SK-N-SH (cell line): ENCODE data around the gene VGLL4.

Experiments
- FOSL2 ChIP-seq: IDR thresholded peaks from 2 replicates; pipeline ENCODE4 v1.4.0; 2012; ENCODE audit warnings: low read depth, mild to moderate bottlenecking, moderate library complexity, borderline replicate concordance
- GATA2 ChIP-seq: sonication (generic); formaldehyde crosslinking; IDR thresholded peaks from 2 replicates; pipeline ENCODE4 v1.5.0; 2020; ENCODE audit warnings: mild to moderate bottlenecking, missing genetic modification reagents
- MXI1 ChIP-seq: IDR thresholded peaks from 2 replicates; pipeline ENCODE4 v1.6.1; 2012; ENCODE audit warnings: mild to moderate bottlenecking, low read depth, low read length, improper control_type of control experiment
- NRF1 ChIP-seq: IDR thresholded peaks from 2 replicates; pipeline ENCODE4 v1.6.1; 2012; ENCODE audit warnings: low read depth, mild to moderate bottlenecking, low read length
- TF ChIP-seq, protein P1 (sequence below): fragments of 200-600 bp; sonication (generic); IDR thresholded peaks from 2 replicates; pipeline ENCODE4 v1.6.1; 2017; ENCODE audit warnings: antibody characterized with exemption, mild to moderate bottlenecking, moderate library complexity

DNA sequence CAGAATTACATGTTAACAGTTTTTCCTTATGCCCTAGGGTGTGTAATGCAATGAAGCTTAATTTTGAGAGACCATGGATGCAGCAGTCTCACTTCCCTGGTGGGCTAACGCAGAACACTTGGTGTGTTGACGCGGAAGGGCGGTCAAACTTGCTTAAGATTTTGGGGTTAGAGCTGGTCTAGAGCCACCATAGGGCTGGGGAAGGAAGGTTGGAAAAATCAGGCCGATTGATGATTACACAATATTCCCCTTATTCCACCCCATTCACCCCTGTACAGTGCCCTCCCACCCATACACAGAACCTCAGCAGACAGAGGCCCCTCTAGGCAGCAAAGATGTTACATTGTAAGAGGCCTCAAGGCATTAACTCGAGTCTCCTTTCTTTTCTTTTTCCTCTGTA lies 24.3 kb downstream of the VGLL4 start:
- TF ChIP-seq MXI1 (no peak), GATA2 (CRISPR knock-in tag) (no peak), FOSL2 (no peak), NRF1 (no peak)
- TF ChIP-seq, protein P1, sequence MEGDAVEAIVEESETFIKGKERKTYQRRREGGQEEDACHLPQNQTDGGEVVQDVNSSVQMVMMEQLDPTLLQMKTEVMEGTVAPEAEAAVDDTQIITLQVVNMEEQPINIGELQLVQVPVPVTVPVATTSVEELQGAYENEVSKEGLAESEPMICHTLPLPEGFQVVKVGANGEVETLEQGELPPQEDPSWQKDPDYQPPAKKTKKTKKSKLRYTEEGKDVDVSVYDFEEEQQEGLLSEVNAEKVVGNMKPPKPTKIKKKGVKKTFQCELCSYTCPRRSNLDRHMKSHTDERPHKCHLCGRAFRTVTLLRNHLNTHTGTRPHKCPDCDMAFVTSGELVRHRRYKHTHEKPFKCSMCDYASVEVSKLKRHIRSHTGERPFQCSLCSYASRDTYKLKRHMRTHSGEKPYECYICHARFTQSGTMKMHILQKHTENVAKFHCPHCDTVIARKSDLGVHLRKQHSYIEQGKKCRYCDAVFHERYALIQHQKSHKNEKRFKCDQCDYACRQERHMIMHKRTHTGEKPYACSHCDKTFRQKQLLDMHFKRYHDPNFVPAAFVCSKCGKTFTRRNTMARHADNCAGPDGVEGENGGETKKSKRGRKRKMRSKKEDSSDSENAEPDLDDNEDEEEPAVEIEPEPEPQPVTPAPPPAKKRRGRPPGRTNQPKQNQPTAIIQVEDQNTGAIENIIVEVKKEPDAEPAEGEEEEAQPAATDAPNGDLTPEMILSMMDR, result no peak
